IMR-90 (cell line): ENCODE results near the gene THY1. TPM values are rescaled to one million over a fixed set of nuclear protein-coding genes. Genes with fewer than 3 reads are reported as not detected.

Experiments
- ATAC-seq: fragments of 200-7000 bp; cut with Tn5 transposase; 2 replicates; pipeline ENCODE4 v1.9.1; 2020; ENCODE audit warnings: low read depth, mild to moderate bottlenecking, moderate library complexity
- BruUV-seq: library from RNA; stranded (reverse); fragments of 400-500 nt; replicated peaks from 2 replicates; lab custom pipeline; 2021; lab: Mats Ljungman, UMichigan
- CTCF ChIA-PET: fragments of 300-600 bp; formaldehyde crosslinking; extraction: SDS; loops from one replicate; lab custom pipeline; 2021; ENCODE audit warnings: antibody characterized with exemption; lab: Yijun Ruan, JAX
- POLR2A ChIA-PET: fragments of 300-600 bp; sonication (Branson Sonifier 250); formaldehyde crosslinking; loops from one replicate; lab custom pipeline; 2022; ENCODE audit warnings: antibody characterized with exemption; ENCODE audit not compliant: unreplicated experiment; lab: Charles Lee
- DNase-seq: peaks from one replicate; pipeline ENCODE4 v3.0.0; 2013
- H2AFZ ChIP-seq: replicated peaks from 2 replicates; pipeline ENCODE3; 2013; ENCODE audit warnings: low read length, mild to moderate bottlenecking; ENCODE audit not compliant: poor library complexity
- H2AK5ac ChIP-seq: 2 replicates; pipeline ENCODE4 v1.6.1; 2013; ENCODE audit warnings: low read depth, low read length, inconsistent platforms
- H2AK9ac ChIP-seq: replicated peaks from 2 replicates; pipeline ENCODE3; 2013; ENCODE audit warnings: mild to moderate bottlenecking, low read depth, low read length, moderate library complexity; ENCODE audit not compliant: poor library complexity
- H2BK120ac ChIP-seq: 2 replicates; pipeline ENCODE4 v1.6.1; 2013; ENCODE audit warnings: low read depth, low read length, inconsistent platforms
- H2BK15ac ChIP-seq: 3 replicates; pipeline ENCODE4 v1.6.1; 2013; ENCODE audit warnings: low read depth, low read length, inconsistent platforms
- H2BK20ac ChIP-seq: 2 replicates; pipeline ENCODE4 v1.6.1; 2013; ENCODE audit warnings: low read depth, mild to moderate bottlenecking, inconsistent platforms, low read length, moderate library complexity
- H2BK5ac ChIP-seq: 2 replicates; pipeline ENCODE4 v1.6.1; 2013; ENCODE audit warnings: mild to moderate bottlenecking, low read depth, low read length, inconsistent platforms; ENCODE audit not compliant: poor library complexity, severe bottlenecking
- H3K14ac ChIP-seq: replicated peaks from 2 replicates; pipeline ENCODE4 v1.6.1; 2013; ENCODE audit warnings: low read depth, low read length, inconsistent platforms
- H3K18ac ChIP-seq: 2 replicates; pipeline ENCODE4 v1.6.1; 2013; ENCODE audit warnings: low read depth, low read length, control low read depth
- H3K23ac ChIP-seq: 2 replicates; pipeline ENCODE4 v1.6.1; 2013; ENCODE audit warnings: low read depth, low read length, inconsistent platforms
- H3K27ac ChIP-seq: 2 replicates; pipeline ENCODE4 v1.5.1; 2013; ENCODE audit warnings: mild to moderate bottlenecking, control low read depth, low read length; ENCODE audit not compliant: insufficient read depth
- H3K27me3 ChIP-seq: 2 replicates; pipeline ENCODE4 v1.6.1; 2013; ENCODE audit warnings: low read length; ENCODE audit not compliant: control insufficient read depth, insufficient read depth
- H3K36me3 ChIP-seq: 2 replicates; pipeline ENCODE4 v1.6.1; 2013; ENCODE audit warnings: low read length, mixed read lengths; ENCODE audit not compliant: control insufficient read depth, insufficient read depth
- H3K4ac ChIP-seq: 2 replicates; pipeline ENCODE4 v1.6.1; 2013; ENCODE audit warnings: low read depth, low read length, inconsistent platforms
- H3K4me1 ChIP-seq: 2 replicates; pipeline ENCODE4 v1.6.1; 2013; ENCODE audit warnings: low read length, mixed read lengths; ENCODE audit not compliant: control insufficient read depth, insufficient read depth
- H3K4me2 ChIP-seq: 2 replicates; pipeline ENCODE4 v1.6.1; 2013; ENCODE audit warnings: low read depth, mild to moderate bottlenecking, control low read depth, low read length, moderate library complexity
- H3K4me3 ChIP-seq: 2 replicates; pipeline ENCODE4 v1.5.1; 2013; ENCODE audit warnings: low read depth, mild to moderate bottlenecking, control low read depth, low read length, moderate library complexity; ENCODE audit not compliant: insufficient read depth
- H3K56ac ChIP-seq: 2 replicates; pipeline ENCODE4 v1.6.1; 2013; ENCODE audit warnings: low read length, inconsistent platforms; ENCODE audit not compliant: insufficient read depth; ENCODE audit errors: extremely low read depth
- H3K79me1 ChIP-seq, 2 experiments: 2 replicates each; pipeline ENCODE4 v1.6.1; 2013; ENCODE audit warnings: low read length in 2 of 2, inconsistent platforms in 1 of 2, low read depth in 1 of 2
- H3K9ac ChIP-seq: 2 replicates; pipeline ENCODE4 v1.6.1; 2013; ENCODE audit warnings: low read depth, low read length, control low read depth
- H3K9me1 ChIP-seq: 2 replicates; pipeline ENCODE4 v1.6.1; 2013; ENCODE audit warnings: low read length, inconsistent platforms; ENCODE audit not compliant: insufficient read depth
- H3K9me3 ChIP-seq: 2 replicates; pipeline ENCODE4 v1.6.1; 2013; ENCODE audit warnings: low read length; ENCODE audit not compliant: control insufficient read depth, insufficient read depth
- H4K20me1 ChIP-seq: 2 replicates; pipeline ENCODE4 v1.6.1; 2013; ENCODE audit warnings: low read length, inconsistent platforms; ENCODE audit not compliant: insufficient read depth
- H4K5ac ChIP-seq: 2 replicates; pipeline ENCODE4 v1.6.1; 2013; ENCODE audit warnings: mild to moderate bottlenecking, low read depth, low read length, control low read depth
- H4K8ac ChIP-seq, 2 experiments: 2 replicates each; pipeline ENCODE4 v1.6.1; 2013; ENCODE audit warnings: low read depth in 2 of 2, low read length in 2 of 2, control low read depth in 1 of 2, inconsistent platforms in 1 of 2
- H4K91ac ChIP-seq: 2 replicates; pipeline ENCODE4 v1.6.1; 2013; ENCODE audit warnings: low read depth, low read length, inconsistent platforms; ENCODE audit not compliant: insufficient read depth
- BHLHE40 ChIP-seq: fragments of 150-350 bp; IDR thresholded peaks from 2 replicates; pipeline ENCODE4 v1.6.1; 2016; ENCODE audit warnings: mild to moderate bottlenecking, low read depth, low read length
- CEBPB ChIP-seq: IDR thresholded peaks from 2 replicates; pipeline ENCODE4 v1.6.1; 2012; ENCODE audit warnings: low read depth, low read length, improper control_type of control experiment
- FOS ChIP-seq: fragments of 150-350 bp; IDR thresholded peaks from 2 replicates; pipeline ENCODE4 v1.6.1; 2016; ENCODE audit warnings: low read depth, low read length
- MXI1 ChIP-seq: IDR thresholded peaks from 2 replicates; pipeline ENCODE4 v1.6.1; 2012; ENCODE audit warnings: low read depth, mild to moderate bottlenecking, low read length, moderate library complexity, borderline replicate concordance
- NFE2L2 ChIP-seq: fragments of 150-350 bp; IDR thresholded peaks from 2 replicates; pipeline ENCODE4 v1.6.1; 2016; ENCODE audit warnings: low read depth, mild to moderate bottlenecking, low read length
- POLR2A ChIP-seq: IDR thresholded peaks from 2 replicates; pipeline ENCODE4 v1.6.1; 2012; ENCODE audit warnings: mild to moderate bottlenecking, low read depth, low read length
- RFX5 ChIP-seq: IDR thresholded peaks from 2 replicates; pipeline ENCODE4 v1.8.0; 2012; ENCODE audit warnings: low read depth, mild to moderate bottlenecking, low read length, moderate library complexity
- WGBS, 2 experiments: methylation state at CpG; one replicate each; pipeline versions ENCODE4 v1.1.5 to v1.1.7; 2013; ENCODE audit warnings: missing lambda C conversion rate in 2 of 2; ENCODE audit not compliant: insufficient read length in 1 of 2; ENCODE audit errors: extremely low coverage in 2 of 2; 5-methylcytosine and 5-hydroxymethylcytosine counted together
- dilution Hi-C: fragments of 300-500 bp; cut with HindIII; formaldehyde crosslinking; loops from one replicate; pipeline ENCODE4 v1.14.3; 2018; ENCODE audit warnings: low sequenced_read_pairs; ENCODE audit not compliant: unreplicated experiment
- in situ Hi-C: fragments of 300-500 bp; cut with MboI; formaldehyde crosslinking; loops from 3 replicates; pipeline ENCODE4 v1.14.3; 2019; ENCODE audit warnings: low sequenced_read_pairs, inconsistent platforms, mixed read lengths
- intact Hi-C: fragments of 100-400 bp; cut with micrococcal nuclease; formaldehyde crosslinking; loops from 2 replicates; pipeline ENCODE4 v1.10.0; 2022
- polyA plus RNA-seq, 3 experiments: library from polyadenylated mRNA; depleted of rRNA; stranded (reverse); fragments of >200 nt; gene quantifications; 2 replicates each; pipeline ENCODE4 v1.2.3, GENCODE V29; 2012; ENCODE audit warnings: low replicate concordance in 1 of 3
- total RNA-seq: library from RNA; depleted of rRNA; stranded (reverse); fragments of >200 nt; gene quantifications from 2 replicates; pipeline ENCODE4 v1.2.3, GENCODE V29; 2012
- TF ChIP-seq, protein P1 (sequence below): fragments of 150-350 bp; IDR thresholded peaks from 2 replicates; pipeline ENCODE4 v1.6.1; 2017; ENCODE audit warnings: mild to moderate bottlenecking, antibody characterized with exemption, low read length, low read depth

The THY1 gene
- total and polyA plus RNA-seq, 2 of the 4 experiments (the other 2 are of a cell fraction): 703 to 2,603 TPM

DNA sequence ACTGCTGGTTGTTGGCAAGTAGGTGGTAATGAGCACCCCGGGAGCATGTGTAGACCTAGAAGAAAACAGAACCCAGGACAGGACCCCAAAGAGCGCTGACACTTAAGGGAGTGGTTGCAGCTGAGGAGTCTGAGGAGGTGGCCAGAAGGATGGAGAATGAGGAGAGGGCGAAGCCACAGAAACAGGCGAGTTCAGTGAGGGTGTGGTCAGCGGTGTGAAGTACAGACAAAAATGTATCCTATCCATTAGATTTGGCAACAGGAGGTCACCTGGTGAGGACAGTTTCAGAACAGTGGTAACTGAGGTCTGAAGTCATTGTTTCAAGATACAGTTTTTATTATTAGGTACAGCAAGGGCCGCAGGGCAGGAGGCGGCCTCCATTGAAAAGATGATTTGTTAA is 8.6 kb upstream of the THY1 start (continued):
- no peak for TF ChIP-seq RFX5
- no peak for TF ChIP-seq MXI1
- TF ChIP-seq NFE2L2: no peak
- TF ChIP-seq FOS: no peak
- no peak for TF ChIP-seq BHLHE40
- no peak for TF ChIP-seq CEBPB

DNA sequence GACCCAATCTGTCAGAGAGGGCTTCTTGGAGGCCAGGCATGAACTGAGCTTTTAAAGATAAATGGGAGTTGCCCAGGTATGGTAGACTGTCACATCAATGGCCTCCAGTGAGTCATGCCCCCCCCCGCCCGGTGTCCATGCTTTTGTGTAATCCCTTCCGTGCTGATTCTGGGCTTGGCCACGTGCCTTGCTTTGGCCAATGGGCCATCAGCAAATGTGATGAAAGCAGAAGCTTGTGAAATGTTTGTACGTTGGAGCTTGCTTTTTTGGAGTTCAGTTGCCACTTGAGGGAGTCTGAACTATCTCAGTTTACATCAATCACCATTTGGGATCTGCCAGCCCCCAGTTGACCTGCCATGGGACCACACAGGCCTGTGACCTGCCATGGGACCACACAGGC is 4.3 kb upstream of the THY1 start:
- H3K9me3 ChIP-seq: no peaks in the 10 kb centered on the region
- 0 out of 4 replicates have a peak, but pooled peaks cover 0 to 2% of the 10 kb centered on the region in 2 experiments for H3K79me1 ChIP-seq
- H2AK9ac ChIP-seq: no peak overlapping the region
- no peak overlapping the region for H2BK20ac ChIP-seq
- H2AK5ac ChIP-seq: no peak overlapping the region
- no peaks in the 10 kb centered on the region for H3K27me3 ChIP-seq
- H4K5ac ChIP-seq: no peak overlapping the region
- ChIA-PET CTCF (no interaction called here), POLR2A (no interaction called here)
- H3K27ac ChIP-seq: no peak overlapping the region
- TF ChIP-seq POLR2A: no peak
- no peak for TF ChIP-seq NFE2L2
- TF ChIP-seq, protein P1, sequence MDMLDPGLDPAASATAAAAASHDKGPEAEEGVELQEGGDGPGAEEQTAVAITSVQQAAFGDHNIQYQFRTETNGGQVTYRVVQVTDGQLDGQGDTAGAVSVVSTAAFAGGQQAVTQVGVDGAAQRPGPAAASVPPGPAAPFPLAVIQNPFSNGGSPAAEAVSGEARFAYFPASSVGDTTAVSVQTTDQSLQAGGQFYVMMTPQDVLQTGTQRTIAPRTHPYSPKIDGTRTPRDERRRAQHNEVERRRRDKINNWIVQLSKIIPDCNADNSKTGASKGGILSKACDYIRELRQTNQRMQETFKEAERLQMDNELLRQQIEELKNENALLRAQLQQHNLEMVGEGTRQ: 0 out of 2 replicates have a peak, but pooled peaks have one; percentile 26
- no peak for TF ChIP-seq MXI1
- no peak overlapping the region for H2BK5ac ChIP-seq
- intact Hi-C loops (no loop called here), in situ Hi-C loops (no loop called here), dilution Hi-C loops (no loop called here)
- peaks cover under 1% of the 10 kb centered on the region; the same call in 1 of the 2 replicates for H4K20me1 ChIP-seq
- no TSS peak for BruUV-seq
- H3K23ac ChIP-seq: no peak overlapping the region
- H3K4ac ChIP-seq: no peak overlapping the region
- H4K91ac ChIP-seq: no peak overlapping the region
- no peak overlapping the region for H2BK15ac ChIP-seq
- no peak overlapping the region for H3K4me3 ChIP-seq
- no peak overlapping the region for H3K9ac ChIP-seq
- no CpG with 5 or more reads among the region's 5 CpGs for WGBS, 2 experiments
- H3K18ac ChIP-seq: no peak overlapping the region
- no peak for DNase-seq
- H3K14ac ChIP-seq: no peak overlapping the region
- H2BK120ac ChIP-seq: no peak overlapping the region
- no peak overlapping the region for H3K56ac ChIP-seq
- H2AFZ ChIP-seq: no peak overlapping the region
- H3K9me1 ChIP-seq: peaks cover 8% of the 10 kb centered on the region
- H3K4me2 ChIP-seq: no peak overlapping the region
- no peak overlapping the region for H4K8ac ChIP-seq
- ATAC-seq: no peak
- peaks cover 5% of the 10 kb centered on the region for H3K4me1 ChIP-seq
- H3K36me3 ChIP-seq: no peaks in the 10 kb centered on the region
